GM19452 (cell line): ENCODE measurements around the gene MYMK.

Experiments
- ATAC-seq: cut with Tn5 transposase; IDR thresholded peaks from one replicate; pipeline ENCODE4 v1.9.1; 2021; ENCODE audit not compliant: unreplicated experiment

Gene MYMK

DNA sequence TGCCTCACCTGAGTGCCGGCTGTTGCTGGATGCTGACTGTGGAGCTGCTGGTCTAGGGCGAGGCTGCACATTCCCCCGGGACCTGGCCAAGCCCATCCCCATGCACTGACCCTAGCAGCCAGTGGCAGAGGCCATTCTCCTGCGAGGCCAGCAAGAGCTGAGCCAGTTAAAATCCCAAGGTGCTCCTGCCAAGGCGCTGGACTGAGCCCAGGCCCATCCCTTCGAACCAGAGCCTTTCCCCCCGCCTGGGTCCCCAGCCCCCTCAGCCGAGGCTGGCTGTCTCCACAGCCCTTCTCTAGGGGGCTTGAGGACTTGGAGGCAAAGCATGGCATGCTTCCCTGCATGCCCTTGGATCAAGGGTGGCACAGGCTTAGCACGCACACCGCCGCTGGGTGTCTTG lies 11.3 kb upstream of the MYMK start:
- ATAC-seq = no peak

DNA sequence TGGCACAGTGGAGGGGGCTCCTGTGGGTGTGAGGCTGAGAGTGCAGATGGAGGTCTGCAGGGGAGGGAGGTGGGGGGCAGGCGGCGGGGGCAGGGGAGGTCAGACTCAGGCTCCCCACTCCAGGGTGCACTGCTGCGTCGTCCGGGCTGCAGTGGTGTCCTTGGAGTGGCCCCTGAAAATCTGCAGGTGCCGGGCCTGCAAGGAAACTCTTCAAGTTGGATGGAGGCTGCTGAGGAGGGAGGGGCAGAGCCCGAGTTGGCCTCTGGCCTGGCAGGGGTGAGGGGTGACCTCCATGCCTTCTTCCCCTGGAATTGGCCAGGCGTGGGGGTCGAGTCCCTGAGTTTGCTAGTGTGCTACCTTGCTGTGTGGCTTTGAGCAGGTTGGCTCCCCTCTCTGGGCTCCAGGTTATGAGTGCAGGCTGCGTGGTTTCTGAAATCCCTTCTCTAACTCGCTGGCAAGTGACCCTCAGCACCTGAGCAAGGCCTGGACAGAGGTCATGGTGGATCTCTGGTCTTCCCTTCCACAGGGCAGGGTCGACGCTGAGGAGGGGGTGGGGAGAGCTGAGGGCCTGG lies 10.6 kb upstream of the MYMK start:
- no peak for ATAC-seq

DNA sequence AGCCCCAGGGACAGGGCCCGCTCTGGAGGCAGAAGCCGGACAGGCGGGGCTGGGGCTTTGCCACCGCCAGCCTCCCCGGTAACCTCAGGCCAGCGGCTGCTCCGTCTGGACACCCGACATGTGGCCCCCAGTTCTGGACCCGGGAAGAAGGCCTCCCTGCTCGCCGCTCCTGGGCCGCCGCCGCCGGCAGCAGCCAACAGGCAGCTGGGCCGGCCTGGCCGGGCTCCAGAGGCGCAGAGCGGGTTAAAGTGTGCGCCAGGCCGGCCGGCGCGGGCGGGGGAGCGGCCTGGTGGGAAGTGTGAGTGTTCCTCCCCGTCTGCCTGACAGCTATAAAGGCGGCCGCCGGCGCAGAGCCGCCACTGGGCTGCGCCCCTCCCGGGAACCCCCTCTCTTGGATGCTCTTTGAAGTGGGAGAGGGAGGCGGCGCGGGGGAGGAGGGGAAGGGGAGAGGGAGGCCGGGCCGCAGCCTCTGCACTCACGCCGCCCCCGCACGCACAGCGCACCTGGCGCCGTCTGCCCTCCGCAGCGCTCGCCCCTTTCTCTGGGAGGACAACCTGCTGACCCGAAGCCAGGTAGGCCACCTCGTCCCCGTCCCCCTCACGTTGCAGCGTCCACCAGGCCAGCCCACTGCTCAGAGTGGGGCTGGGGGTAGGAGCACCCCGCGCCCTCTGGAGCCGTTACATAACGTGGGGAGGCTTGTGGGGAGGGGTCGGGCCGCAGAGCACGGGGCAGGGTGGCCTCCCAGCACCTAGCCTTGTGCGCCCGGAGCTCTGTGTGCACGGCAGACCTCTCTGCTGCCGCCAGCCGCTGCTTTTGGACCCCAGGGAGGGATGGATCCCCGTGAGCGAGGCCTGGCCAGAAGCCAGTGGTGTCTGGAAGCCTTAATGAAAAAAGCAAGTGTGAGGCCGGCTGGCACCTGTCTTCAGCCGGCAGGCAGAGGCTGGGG lies 9.9 kb upstream of the MYMK start, which contains the start of gene ADAMTSL2:
Gene ADAMTSL2 (plus strand): TSS at position 359 of the 946 bp plus-strand sequence. CDS start 2,009 bp downstream, outside the sequence.
- ATAC-seq = no peak

DNA sequence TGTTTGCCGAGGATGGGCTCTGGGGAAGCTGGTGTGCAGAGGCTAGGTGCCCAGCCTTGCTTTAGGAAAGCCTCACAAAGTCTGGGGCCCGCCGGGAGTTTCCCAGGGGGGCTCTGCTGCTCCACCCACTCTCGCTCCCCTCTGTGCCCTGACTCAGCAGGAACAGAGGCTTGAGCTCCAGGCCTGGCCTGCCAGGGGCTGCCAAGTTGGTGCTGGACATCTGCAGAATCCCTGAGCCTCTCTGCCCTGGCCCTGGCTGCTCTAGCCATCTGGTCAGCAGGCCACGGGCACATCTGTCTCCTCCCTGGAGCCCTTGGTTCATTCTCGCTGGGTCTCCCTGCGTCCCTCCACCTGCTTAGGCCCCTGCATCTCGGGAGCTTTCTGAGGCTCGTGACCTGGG lies 9.1 kb upstream of the MYMK start:
- ATAC-seq = no peak

DNA sequence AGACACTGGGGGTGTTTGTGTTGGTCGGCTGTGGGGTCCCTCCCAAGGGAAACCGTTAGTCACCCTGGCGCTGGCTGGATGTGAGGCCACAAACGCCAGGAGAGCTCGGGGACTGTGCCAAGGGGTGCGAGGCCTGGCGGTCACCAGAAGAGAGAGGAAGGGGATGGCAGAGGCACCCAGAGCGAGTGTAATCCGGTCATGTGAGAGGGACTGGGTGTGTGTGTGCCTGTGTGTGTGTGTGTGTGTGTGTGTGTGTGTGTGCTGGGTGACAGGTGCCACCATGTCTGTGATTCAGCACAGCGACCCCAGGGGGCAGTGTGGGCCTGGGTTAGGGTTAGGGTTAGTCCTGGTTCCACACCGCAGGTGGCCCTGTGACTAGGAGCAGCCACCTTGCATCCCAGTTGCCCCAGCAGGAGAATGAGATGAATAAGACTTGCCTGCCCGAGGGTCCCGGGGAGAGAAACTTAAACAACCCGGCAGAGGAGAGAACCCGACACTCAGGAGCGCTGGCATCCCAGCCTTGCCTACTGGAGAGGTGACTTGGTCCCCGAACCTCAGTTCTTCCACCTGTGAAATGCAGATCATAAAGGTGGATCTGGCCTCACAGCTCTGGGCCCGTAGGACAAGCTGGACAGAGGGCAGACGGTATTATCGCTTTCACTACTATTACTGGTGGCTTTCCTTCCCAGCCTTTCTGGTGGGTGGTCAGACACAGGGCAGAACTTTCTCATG lies 8.3 kb upstream of the MYMK start:
- ATAC-seq = no peak

DNA sequence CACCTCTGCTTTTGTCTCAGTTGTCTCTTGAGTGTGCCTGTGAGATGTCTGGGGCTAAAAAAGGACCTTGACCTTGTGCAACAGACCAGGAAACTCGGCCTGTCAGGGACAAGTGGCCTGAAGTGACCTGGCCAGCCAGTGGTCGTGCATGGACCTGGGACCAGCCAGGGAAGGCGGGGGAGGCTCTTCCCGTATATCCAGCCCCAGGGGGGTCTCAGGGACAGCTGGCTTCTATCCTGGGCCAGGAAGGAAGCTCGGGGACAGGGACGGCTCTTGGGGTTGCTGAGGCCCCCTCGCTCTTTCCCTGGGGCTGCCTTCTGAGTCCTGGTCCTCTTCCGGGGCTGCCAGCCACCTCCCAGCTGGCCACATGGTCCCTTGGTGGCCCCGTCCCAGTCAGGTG lies 6.5 kb upstream of the MYMK start:
- no peak for ATAC-seq

DNA sequence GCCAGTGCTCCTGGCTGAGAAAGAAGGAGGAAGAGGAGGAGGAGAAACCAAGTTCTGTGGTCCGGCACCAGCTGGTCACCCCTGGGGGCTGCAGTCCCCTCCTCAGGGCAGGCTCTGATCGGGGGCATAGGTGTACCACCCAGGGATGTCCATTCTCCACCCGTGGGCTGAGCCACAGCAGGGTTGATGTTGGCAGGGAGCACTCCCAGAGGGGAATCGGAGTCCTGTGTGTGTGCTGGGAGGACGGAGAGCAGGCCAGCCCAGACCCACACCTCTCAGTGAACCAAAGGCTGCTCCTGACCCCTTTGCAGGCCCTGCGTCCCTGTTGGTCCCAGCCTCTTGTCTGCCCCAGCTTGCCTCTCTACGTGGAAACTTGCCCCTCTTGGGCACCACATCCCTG lies 5.1 kb upstream of the MYMK start:
- ATAC-seq = no peak

DNA sequence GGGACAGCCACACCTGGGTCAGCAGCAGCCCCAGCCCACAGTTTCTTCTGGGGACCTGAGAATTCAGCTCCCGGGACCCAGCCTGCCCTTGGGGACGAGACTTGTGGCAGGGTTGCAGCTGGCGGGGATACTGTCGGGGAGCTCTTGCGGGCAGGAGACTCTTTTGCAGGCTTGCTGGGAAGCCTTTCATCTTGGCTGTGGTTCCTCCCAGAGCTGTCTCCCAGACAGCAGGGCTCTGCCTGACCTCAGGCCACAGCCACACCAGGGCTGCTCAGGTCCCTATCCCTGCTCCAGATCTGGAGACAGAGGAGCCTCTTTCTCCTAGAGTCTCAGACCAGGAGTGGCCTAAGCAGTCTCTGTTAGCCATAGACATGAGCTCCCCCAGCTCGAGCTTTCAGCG lies 4.7 kb upstream of the MYMK start:
- ATAC-seq = no peak

DNA sequence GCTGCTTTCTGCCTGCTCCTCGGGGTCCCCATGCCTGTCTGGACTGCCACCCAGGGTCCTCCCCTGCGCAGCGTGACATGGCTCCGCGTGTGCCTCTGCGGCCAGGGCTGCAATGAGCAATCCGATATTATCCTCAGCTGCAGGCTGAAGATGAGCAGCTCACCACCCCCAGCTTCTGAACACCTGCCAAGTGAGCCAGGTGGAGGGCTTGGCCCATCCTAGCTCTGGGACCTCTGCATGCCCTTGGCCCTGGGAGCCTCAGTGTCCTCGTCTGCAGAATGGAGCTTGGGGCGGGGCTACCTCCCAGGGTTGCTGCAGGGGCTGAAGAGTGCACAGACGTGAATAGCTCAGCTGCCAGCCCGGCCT lies 4.1 kb upstream of the MYMK start:
- ATAC-seq = no peak

DNA sequence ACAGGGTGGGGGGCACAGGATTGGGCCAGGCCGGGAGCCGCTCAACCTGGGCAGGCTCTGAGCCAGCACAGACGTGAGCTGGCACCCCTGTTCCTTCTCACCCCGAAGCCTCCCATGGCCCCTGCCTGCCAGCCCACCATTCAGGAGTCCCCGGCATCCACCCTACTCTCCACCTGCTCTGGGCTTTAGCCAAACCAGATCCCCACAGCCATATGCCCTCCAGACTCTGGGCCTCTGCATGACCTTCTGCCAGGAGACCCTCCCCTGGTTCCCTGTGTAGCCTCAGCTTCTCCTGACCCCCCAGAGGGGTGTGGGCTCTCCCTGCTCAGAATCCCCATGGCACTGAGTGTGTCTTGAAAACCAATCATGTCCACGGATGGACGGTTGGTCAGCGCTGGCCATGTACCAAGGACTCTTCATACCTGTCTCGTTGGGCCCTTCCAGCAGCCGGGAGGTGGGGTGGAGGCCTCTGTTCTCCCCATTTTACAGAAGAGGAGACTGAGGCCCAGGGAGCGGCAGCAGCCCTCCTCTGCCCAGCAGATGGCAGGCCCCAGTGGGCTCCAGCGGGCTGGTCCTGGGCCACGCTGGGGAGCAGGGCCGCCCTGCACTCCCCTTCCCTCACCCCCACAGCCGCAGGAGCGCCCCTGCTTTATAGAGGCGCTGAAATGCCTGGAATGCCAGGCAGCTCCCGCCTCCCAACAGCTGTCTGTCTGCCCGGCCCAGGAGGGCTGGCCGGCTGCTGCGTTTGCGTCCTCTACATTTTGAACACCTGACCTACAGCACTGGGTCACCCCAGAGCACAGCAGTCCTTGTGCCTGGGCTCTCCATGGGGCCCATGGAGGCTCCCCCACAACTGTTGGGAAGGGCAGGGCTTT lies 3.5 kb upstream of the MYMK start:
- ATAC-seq = no peak

DNA sequence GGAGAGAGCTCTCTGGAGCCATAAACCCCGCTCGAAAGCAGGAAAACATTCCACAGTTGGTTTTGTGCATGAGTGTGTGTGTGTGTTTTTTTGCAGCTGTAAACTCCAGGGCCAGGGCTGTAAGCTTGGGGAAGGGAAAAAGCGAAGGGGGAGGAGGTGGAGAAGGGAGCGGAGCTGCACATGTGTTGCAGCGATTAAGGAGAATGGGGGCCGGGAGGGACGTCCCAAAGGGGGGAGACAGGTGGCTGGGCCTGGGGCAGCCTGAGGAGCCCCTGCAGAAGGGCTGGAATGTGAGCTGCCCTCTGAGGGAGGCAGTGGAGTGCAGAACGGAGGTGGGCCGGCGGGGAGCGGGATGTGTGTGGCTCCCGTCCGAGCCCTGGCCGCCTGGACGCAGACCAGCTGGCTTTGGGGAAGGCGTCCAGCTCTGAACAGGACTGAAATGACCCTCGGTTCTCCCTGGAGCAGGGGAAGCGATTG lies 2.7 kb upstream of the MYMK start:
- no peak for ATAC-seq

DNA sequence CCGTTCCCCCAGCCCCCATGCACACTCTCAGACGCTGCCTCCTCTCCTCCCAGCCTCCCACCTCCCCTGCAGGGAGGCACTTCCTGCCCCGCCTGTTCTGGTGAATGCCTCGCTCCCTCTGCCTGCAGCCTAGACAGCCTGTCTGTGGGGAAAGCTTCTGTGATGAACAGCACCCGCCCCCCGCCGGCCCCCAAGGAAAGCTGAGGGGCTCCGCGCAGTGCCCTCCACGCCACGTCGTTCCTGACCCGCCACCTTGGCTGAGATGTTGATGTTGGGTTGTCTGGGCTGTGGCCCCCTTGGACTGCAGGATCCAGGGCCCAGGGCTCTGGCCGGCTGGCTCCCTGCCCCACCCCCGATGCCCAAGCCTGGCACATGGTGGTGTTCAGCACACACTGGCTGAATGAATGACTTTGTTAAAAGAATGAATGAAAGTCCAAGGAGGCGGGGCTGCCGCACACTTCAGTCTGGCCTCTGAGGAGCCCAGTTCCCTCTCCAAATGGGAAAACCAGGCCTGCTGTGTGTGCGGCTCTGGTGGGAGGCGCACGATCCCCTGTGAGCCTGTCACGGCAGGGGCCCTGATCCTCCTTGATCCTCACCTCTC lies 2.1 kb upstream of the MYMK start:
- ATAC-seq = no peak

DNA sequence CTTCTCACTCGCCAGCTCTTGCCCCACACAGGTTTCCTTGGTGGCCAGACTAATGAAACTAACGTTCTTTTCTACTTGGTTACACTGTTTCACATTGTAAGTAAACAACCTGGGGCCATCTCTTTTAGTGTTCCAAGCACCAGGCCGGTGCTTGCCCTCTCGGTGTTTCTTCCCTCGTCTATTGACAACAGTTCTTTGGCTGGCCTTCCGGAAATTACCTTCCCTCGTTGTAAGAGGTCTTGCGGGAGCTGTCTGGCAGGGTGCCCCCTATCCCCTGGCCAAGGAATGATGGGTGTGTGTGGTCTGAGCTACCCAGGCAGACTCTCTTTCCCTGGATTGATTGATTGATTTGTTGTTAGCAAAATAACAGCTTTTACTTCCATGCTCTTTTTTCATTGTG lies 918 bp upstream of the MYMK start:
- no peak for ATAC-seq

DNA sequence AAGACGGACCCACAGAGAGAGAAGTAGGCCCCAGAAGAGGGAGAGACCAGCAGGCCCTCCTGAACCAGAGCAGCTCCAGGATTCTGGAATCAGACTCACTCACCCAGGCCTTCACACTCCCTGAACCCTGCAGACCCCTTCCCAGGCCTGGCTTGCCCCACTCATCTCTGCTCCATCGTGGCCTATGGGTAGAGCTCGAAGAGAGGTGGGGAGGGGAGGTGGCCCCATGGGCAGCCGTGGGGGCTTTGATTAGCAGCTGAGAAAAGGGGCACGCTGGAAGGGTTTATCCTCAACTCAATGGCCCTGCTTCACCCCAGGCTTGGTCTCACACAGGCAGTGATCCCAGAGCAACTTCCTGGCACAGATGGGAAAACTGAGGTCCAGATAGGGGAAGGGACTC lies 613 bp downstream of the MYMK start:
- ATAC-seq = no peak

DNA sequence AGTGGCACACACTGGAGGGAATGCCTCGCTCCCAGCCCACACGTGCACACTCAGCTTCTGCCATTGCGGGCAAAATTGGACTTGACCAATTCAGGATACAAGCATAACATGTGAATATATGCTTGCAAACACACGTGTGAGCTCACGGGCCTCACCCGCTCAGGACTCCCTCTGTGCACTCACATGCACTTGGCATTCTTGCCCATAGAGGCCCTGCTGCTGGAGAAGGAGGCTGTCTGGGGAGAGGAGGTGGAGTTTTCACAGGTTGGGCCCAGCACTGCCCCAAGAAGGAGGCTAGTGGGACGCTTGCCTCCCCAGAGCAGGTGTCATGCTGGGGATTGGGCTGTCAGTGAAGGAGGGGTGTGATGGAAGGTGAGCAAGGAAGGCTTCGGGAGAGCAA lies 1.7 kb downstream of the MYMK start:
- no peak for ATAC-seq

DNA sequence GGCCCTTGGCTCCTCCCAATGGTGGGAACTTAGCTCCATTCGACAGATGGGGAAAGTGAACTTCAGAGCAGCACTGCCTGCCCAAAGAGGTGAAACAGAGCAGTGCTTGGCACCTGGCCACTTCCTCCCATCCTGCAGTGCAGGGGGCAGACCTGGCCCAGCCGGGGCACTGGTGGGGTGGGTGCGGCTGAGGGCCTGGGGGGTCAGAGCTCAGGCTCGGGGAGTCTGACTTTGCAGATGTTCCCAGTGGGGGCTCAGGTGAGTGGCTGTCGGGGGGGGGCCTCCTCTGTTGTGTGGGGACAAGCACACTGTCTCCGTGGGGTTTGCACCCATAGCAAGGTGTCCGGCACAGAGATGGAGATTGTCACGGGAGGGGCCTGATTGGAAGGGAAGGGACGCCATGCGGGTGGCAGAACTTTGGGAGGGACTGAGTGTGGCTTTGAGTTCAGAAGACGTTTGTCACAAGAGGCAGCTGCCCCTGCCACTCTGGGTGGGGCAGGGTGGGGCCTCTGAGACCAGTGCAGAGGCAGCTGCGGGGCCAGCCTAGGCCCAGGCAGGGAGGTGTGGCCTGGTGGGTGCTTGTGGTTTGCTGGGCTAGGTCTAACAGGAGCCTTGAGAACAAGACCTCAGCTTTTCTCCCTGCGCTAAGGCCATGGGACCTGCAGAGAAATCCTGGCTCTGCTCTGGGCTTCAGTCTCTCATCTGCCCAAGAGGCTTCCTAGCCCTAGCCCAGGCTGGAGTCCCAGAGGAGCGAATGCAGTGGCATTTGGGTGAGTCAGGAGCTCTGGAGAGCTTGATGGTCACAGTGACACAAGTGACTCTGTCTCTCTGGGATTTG lies 2.5 kb downstream of the MYMK start:
- no peak for ATAC-seq

DNA sequence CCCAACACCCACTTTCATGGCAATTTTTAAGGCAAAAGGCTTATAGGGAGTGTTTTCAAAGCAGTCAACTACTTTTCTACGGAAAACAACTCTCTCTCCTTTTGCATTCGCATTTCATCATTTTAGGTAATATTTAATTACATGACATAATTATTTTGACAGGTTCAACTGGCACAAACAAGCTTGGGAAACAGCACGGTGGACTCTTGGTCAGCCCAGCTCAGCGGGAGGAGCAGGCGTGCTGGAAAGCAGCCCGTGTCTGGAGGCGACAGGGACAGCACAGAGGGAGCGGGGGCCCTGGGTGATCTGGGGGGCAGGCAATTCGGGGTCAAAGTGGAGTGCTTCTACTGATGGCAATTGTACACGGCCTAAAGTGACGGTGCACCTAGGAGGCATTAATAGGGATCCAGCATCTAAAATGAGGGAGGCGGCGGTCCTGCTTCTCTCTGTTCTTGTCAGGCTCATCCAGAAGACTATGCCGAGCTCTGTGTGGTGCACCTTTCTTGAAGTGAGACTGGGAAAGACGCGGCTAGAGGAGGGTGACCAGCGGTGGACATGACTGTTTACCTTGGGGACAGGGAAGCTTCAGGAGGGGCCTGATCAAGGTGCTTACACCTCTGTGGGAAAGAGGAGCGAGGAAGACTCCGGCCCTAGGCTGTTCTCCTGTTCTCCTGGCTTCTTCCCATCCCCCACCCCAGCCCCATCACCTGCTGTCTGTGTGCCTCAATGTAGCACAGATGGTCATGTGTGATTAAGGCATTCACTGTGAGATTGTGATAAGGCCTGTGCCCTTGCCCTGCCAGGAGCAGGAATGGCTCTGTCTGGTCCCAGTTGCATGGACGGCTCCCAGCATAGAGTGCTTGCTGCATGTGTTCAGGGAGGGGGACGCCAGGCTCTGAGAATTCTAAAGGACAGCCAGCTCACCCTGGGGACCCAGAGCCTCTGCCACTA lies 3.4 kb downstream of the MYMK start:
- no peak for ATAC-seq

DNA sequence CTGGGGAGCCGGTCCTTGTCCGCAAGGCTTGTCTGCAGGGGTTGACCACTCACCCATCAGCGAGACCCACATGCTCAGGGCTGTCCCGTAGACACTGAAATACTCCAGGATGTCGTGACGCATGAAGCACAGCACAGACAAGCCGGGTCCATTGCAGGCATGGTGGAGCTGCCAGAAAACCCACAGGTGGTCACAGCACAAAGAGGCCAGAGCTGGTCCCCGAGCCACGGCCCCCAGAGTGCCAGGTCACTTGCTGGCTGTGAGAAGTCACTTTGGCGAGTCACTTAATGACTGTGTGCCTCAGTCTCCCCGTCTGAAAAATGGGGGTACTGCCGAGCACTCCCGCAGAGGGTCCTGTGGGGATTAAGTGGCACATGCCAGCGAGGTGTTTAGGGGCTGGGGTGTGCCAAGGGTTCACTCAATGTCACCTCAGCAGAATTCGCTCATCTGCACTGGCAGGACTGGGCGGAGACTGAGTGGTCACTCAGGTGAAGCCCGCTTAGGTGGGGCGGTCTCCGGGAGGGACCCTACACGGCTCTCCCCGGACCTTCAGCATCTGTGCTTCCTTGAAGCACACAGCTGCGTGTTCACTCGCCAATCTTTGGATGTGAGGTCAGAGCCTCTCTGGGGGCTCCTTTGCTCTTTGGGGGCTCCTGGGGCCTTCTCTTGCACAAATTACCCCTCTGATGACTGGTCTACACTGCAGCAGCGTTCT lies 4.5 kb downstream of the MYMK start:
- no peak for ATAC-seq
